HG02610 (cell line): ENCODE measurements around the gene FOXM1.

ENCODE experiments used
- ATAC-seq: cut with Tn5 transposase; IDR thresholded peaks from one replicate; pipeline ENCODE4 v1.9.1; 2021; ENCODE audit warnings: mild to moderate bottlenecking, moderate library complexity; ENCODE audit not compliant: unreplicated experiment

The FOXM1 gene

GRCh38 chr12:2844786-2845185 lies 32.2 kb downstream of the FOXM1 start:
- no peak for ATAC-seq

GRCh38 chr12:2842948-2843347 lies 34.0 kb downstream of the FOXM1 start:
- ATAC-seq: no peak

GRCh38 chr12:2841056-2841650 lies 35.8 kb downstream of the FOXM1 start:
- no peak for ATAC-seq

GRCh38 chr12:2836574-2836973 lies 40.4 kb downstream of the FOXM1 start:
- ATAC-seq: no peak

GRCh38 chr12:2835691-2836403 lies 41.1 kb downstream of the FOXM1 start:
- ATAC-seq: no peak

GRCh38 chr12:2834581-2835491 lies 42.1 kb downstream of the FOXM1 start, which contains the start of gene NRIP2:
NRIP2 (minus strand) TSS chr12:2835035; CDS start chr12:2834983, 52 bp downstream.
- ATAC-seq: no peak

GRCh38 chr12:2833810-2834209 lies 43.2 kb downstream of the FOXM1 start:
- no peak for ATAC-seq

GRCh38 chr12:2833327-2833726 lies 43.6 kb downstream of the FOXM1 start:
- ATAC-seq: no peak

GRCh38 chr12:2832550-2833127 lies 44.3 kb downstream of the FOXM1 start:
- ATAC-seq: no peak

GRCh38 chr12:2829275-2829674 lies 47.7 kb downstream of the FOXM1 start:
- ATAC-seq: no peak

GRCh38 chr12:2826721-2827515 lies 50.1 kb downstream of the FOXM1 start:
- ATAC-seq: no peak

- no peak for ATAC-seq
Observed at GRCh38 chr12:2826036-2826435, 50.9 kb downstream of the FOXM1 start.

- no peak for ATAC-seq
Observed at GRCh38 chr12:2825132-2825531, 51.8 kb downstream of the FOXM1 start.

GRCh38 chr12:2824541-2824940 lies 52.4 kb downstream of the FOXM1 start:
- no peak for ATAC-seq

- no peak for ATAC-seq
Observed at GRCh38 chr12:2823483-2823882, 53.5 kb downstream of the FOXM1 start.

GRCh38 chr12:2820432-2820831 lies 56.5 kb downstream of the FOXM1 start:
- no peak for ATAC-seq

- no peak for ATAC-seq
Observed at GRCh38 chr12:2819810-2820209, 57.2 kb downstream of the FOXM1 start.

- ATAC-seq: peak; percentile 5
Observed at GRCh38 chr12:2813214-2814185, 63.5 kb downstream of the FOXM1 start.
